ENCODE measurements around the gene CIAPIN1. TPM values are rescaled to one million over a fixed set of nuclear protein-coding genes. Genes with fewer than 3 reads are reported as not detected.
"Not testable (repeated sequence)": the region's sequence is repeated elsewhere in the genome, so short reads cannot be mapped to it uniquely, and the experiment has no call there.

Gene CIAPIN1
- total RNA-seq, 1 donor from 2014 or later: 41.8 TPM

DNA sequence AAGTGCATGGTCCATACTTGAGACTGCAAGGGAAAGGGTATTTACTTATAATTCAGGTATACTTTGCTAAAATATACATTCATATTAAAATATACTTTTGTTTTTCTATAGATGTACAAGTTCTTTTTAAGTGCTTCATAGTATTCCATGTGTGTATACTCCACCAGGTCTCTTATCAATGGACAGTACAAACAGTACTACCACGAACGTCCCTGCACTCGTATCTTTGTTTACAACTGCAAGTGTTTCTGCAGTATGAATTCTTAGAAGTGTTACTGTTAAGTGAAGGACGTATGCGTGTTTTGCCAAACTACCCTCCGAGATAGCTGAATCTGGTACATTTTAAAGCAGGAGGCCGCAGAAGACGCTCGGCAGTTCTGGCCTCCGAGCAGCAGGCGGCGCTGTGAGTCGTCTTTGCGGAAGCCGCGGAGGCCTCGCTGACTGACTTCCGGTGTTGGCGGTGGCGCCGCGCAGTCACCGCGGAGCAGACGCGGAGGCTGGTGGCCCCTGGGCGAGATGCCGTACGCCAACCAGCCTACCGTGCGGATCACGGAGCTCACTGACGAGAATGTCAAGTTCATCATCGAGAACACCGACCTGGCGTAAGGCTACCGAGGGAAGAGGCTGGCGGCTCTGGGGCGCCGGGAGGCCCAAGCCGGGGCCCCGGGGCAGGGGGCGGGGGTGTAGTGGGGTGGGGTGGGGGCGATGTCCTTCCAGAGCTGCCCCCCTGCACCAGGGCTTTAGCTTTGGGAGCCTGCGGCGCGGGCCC lies 15.2 kb upstream of the CIAPIN1 start, which contains the start of gene POLR2C:
POLR2C (plus strand) TSS at position 471 of the 769 bp plus-strand sequence; CDS start at position 517, 46 bp downstream.
- DNase-seq (peak; percentile 95), ATAC-seq (ENCODE audit: poor library complexity) (peak; percentile 93)
- intact Hi-C loops (cut with DNase I): no loop called here

DNA sequence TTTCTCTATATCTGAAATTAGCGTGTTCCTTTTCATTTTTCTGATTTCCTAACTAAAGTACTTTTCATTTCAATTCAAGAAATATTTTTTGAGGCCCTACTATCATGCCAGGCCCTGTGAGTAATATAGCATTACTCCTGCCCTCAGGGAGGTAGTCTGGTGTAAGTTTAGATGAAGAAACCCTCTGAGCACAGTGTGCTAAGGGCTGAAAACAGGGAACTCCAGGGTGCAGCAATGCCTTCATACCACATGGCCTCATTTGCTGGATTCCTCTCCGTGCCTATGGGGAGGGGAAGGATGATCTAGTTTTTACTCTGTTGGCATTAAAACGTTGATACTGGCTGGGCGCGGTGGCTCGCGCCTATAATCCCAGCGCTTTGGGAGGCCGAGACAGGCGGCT lies 4.8 kb upstream of the CIAPIN1 start:
- DNase-seq (no peak), ATAC-seq (ENCODE audit: poor library complexity) (no peak)
- intact Hi-C loops (cut with DNase I): no loop called here

DNA sequence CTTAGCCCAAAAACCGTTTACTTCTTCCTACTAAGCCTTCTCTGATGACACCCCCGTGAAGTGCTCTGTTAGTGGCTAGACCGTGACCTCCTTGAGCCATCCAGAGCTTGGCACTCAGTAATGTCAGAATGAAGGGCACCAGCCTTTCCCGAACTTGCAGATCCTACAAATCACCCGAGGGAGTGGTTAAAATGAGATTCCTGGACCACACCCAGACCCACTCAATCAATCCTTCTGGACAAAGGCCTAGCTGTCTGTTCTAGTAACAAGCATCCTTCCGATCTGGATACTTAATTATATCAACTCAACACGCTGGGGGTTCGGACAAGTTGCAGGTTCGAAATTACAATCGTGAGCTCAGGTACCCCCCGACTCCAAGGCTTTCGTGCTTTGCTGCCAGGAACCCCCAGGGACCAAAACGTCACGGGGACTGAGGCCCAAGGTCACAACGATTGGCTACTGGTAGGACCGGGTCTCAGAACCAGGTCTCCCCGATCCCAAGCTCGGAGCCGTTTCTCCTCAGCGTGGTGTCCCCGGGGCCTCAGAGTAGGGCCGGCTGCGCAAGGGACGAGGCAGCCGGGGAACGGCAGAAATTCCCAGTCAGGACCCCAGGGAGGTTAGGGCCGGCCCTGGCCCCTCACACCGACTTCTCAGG lies 527 bp downstream of the CIAPIN1 start:
- intact Hi-C loops (cut with DNase I): no loop called here
- DNase-seq (peak; percentile 54), ATAC-seq (ENCODE audit: poor library complexity) (peak; percentile 30)

DNA sequence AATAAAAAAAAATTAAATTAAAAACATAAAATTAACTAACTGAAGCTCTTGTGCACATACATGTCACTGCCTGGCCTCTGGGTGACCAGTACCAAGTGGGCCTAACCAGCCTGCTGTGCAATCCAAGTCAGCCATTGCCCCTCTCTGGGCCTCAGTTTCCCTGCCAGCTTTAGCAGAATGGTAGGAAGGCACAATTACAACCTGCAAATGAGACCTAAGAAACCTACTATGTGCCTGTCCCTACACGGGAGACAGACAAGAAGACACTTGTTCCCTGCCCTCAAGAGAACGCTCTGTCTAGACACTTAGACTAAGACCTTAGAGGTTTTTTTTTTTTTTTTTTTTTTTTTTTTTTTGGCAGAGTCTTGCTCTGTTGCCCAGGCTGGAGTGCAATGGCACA lies 1.7 kb downstream of the CIAPIN1 start:
- intact Hi-C loops (cut with DNase I): no loop called here
- no peak for ATAC-seq (ENCODE audit: poor library complexity)
- no peak for DNase-seq

- intact Hi-C loops (cut with DNase I): no loop called here
- no peak for DNase-seq
- no peak for ATAC-seq (ENCODE audit: poor library complexity)
Observed at GRCh38 chr16:57444711-57445110, 2.5 kb downstream of the CIAPIN1 start.

DNA sequence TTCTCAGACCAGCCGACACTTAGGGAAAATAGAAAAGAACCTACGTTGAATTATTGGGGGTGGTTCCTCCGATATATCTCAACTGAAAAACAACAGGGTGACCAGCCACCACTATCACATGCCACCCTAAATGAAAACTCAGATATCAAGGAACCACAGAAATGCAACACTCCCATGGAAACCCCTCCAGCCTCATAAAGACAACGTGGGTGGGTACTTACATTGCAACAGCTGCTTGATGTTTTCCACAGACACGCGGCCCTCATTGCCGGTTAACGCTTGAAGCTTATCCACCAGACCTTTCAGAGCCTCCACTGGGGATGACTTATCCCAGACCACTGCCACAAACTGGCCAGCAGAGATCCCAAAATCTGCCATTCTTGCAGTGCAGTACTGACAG lies 6.6 kb downstream of the CIAPIN1 start:
- DNase-seq; ATAC-seq (ENCODE audit: poor library complexity); intact Hi-C loops (cut with DNase I): not testable (repeated sequence)

DNA sequence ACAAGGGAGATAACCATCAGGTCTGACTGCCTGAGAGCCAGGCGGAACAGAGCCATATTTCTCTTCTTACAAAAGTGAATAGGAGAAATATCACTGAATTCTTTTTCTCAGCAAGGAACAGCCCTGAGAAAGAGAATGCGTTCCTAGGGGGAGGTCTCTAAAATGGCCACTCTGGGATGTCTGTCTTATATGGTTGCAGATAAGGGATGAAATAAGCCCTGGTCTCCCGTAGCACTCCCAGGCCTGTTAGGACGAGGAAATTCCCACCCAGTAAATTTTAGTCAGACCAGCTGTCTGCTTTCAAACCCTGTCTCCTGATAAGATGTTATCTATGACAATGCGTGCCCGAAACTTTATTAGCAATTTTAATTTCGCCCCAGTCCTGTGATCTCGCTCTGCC lies 7.2 kb downstream of the CIAPIN1 start:
- DNase-seq; ATAC-seq (ENCODE audit: poor library complexity); intact Hi-C loops (cut with DNase I): not testable (repeated sequence)

- no peak for ATAC-seq (ENCODE audit: poor library complexity)
- intact Hi-C loops (cut with DNase I): no loop called here
Observed at GRCh38 chr16:57435838-57436237, 11.3 kb downstream of the CIAPIN1 start.

DNA sequence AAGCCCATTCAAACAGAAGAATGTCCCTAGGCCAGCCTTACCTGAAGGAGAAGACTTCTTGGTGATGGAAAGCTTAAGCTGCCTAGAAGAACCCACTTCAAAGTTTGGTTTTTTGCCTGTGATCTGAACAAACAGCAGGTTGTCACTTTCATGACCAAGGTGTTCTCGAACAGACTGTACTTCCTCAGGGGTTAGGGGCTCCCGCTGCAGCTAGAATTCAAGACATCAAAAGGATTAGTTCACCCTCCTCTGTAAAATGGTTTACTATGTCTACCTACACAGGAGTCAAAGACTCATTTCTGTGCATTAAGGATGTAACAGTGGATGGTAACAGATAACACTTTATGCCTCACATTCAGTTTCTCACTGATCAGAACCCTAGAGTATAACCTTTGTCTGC lies 13.2 kb downstream of the CIAPIN1 start:
- DNase-seq: no peak
- no peak for ATAC-seq (ENCODE audit: poor library complexity)
- intact Hi-C loops (cut with DNase I): no loop called here

More at GRCh38 chr16:57435838-57436237, 11.3 kb downstream of the CIAPIN1 start:
- no peak for DNase-seq

GRCh38 chr16:57432989-57433388 lies 14.2 kb downstream of the CIAPIN1 start:
- ATAC-seq (ENCODE audit: poor library complexity) (no peak), DNase-seq (no peak)

DNA sequence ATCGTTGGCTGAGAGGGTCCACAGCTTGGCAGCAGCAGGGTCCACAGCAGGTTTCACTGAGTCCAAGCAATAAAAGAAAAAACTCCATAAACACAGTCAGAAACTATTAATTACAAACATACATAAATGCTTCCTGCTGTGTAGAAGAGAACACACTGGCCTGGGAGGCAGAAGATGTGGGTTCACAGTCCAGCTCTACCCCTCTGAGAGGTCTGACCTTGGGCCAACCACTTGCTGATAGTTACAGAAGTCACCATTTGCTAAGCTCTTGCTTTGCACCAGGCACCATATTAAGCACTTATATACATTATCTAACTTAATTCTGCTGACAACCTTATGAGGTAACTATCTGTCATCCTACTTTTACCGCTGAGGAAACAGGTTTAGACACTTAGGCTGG lies 14.7 kb downstream of the CIAPIN1 start:
- no peak for ATAC-seq (ENCODE audit: poor library complexity)
- no peak for DNase-seq
- intact Hi-C loops (cut with DNase I): no loop called here

More at GRCh38 chr16:57432989-57433388, 14.2 kb downstream of the CIAPIN1 start:
- intact Hi-C loops (cut with DNase I): no loop called here

GRCh38 chr16:57430955-57431354 lies 16.2 kb downstream of the CIAPIN1 start:
- no peak for ATAC-seq (ENCODE audit: poor library complexity)
- intact Hi-C loops (cut with DNase I): no loop called here
- DNase-seq: no peak

GRCh38 chr16:57427824-57428223 lies 19.4 kb downstream of the CIAPIN1 start:
- intact Hi-C loops (cut with DNase I): no loop called here
- ATAC-seq (ENCODE audit: poor library complexity) (no peak), DNase-seq (no peak)

- DNase-seq (no peak), ATAC-seq (ENCODE audit: poor library complexity) (no peak)
- intact Hi-C loops (cut with DNase I): no loop called here
Observed at GRCh38 chr16:57427307-57427706, 19.9 kb downstream of the CIAPIN1 start.

- DNase-seq (no peak), ATAC-seq (ENCODE audit: poor library complexity) (no peak)
- intact Hi-C loops (cut with DNase I): no loop called here
Observed at GRCh38 chr16:57426356-57426755, 20.8 kb downstream of the CIAPIN1 start.

- DNase-seq (no peak), ATAC-seq (ENCODE audit: poor library complexity) (peak; percentile 74)
- intact Hi-C loops (cut with DNase I): no loop called here
Observed at GRCh38 chr16:57424583-57424982, 22.6 kb downstream of the CIAPIN1 start.

- intact Hi-C loops (cut with DNase I): no loop called here
- DNase-seq: no peak
- no peak for ATAC-seq (ENCODE audit: poor library complexity)
Observed at GRCh38 chr16:57423152-57423551, 24.0 kb downstream of the CIAPIN1 start.

DNA sequence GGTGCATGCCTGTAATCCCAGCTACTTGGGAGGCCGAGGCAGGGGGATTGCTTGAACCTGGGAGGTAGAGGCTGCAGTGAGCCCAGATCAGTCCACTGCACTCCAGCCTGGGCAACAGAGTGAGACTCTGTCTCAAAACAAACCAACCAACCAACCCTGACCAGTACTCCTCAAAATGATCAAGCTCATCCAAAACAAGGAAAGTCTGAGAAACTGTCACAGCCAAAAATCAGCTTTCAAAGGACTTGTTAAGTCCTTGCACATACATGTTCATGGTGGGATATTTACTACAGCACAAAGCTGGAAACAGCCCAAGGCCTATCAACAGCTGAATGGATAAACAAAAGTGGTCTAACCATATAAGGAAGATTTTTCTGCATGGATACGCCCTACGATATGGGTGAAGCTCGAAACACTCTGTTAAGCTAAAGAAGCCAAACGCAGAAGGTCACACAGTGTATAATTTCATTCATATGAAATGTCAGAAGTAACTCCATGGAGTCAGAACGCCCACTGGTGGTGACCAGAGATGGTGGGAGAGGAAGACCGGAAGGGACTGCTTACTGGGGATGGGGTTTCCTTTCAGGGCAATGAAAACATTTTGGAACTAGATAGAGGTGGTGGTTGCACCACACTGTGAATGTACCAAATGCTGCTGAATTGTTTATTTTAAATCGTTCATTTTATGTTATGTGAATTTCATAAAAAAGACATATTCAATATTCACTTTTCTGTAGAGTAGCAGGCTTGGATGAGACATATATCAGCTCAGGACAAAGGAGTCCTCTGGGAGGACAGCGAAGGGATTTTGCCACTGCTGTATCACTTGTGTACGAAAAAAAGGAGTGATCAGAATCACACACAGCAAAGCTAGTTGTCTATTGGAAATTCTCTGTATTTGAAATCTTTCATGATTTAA lies 24.9 kb downstream of the CIAPIN1 start:
- no peak for DNase-seq
- intact Hi-C loops (cut with DNase I): no loop called here

DNA sequence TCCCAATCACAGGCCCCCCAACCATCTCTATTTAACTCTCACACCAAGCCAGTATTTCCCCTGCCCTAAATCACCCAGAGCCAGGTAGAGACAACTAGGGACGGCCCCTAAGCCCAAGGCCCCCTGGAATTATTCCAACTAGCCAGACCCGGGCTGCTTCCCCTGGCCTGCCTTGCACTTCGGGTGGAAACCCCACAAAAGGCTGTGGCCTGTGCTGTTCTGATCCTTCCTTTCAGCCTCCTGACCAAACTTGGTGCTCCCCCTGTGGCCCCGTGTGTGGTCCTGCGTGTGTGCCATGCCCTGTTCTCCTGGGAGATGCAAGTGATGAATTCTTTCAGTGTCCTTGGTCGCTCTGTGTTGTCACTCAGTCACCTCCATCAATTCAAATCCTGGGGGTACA lies 27.7 kb downstream of the CIAPIN1 start:
- ATAC-seq (ENCODE audit: poor library complexity) (no peak), DNase-seq (no peak)
- intact Hi-C loops (cut with DNase I): loop anchor here (2.0 to 10.0 kb wide), 2 partner anchors 99 to 335 kb away; no protein-coding TSS in a partner anchor

More for the DNA sequence above, 24.9 kb downstream of the CIAPIN1 start:
- ATAC-seq (ENCODE audit: poor library complexity): peak; percentile 40

Measured in Right ventricle myocardium superior (tissue), 1 donor.